ENCODE data around the gene FAM236B.
"Not testable (repeated sequence)": the region's sequence is repeated elsewhere in the genome, so short reads cannot be mapped to it uniquely, and the experiment has no call there.

FAM236B gene
- total RNA-seq: 0 reads per million in 3 experiments

DNA sequence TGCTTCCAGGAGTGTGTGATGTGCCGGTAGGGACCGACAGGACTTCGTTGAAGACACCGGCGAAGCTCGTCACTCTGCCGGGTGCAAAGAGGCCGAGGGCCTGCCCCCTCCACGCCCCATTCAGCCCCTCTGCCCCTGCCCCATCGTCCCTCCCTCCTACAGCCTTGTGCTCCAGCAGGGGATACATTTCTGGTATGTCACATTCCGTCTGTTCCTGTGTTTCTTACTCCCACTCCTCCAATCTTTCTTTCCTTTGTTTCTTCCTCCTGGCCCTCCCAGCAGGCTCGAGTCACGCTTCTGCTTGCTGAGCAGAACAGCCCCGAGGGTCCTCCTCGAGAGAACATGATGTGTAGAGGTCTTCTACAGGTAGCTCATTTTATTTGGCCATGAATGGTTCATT lies at the start of gene FAM236B:
Gene FAM236B, minus strand, starts transcription at position 101 of the 400 bp plus-strand sequence. Its CDS starts 100 bp downstream, at position 1.
- DNase-seq: not testable (repeated sequence)

DNA sequence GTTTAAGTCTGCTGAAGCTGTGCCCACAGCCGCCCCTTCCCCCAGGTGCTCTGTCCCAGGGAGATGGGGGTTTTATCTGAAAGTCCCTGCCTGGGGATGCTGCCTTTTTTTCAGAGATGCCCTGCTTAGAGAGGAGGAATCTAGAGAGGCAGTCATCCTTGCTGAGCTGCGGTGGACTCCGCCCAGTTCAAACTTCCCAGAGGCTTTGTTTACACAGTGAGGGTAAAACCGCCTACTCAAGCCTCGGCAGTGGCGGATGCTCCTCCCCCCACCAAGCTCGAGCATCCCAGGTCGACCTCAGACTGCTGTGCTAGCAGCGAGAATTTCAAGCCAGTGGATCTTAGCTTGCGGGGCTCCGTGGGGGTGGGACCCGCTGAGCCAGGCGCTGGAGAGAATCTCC lies 48.2 kb upstream of the FAM236B start:
- DNase-seq: not testable (repeated sequence)

- DNase-seq: not testable (repeated sequence)
These were observed 25.6 kb upstream of the FAM236B start, which contains the start of gene FAM236D for GRCh38 chrX:72808110-72808509. Gene FAM236D (minus strand): TSS chrX:72808210. CDS start chrX:72808110, 100 bp downstream.

GRCh38 chrX:72790390-72790789 lies 7.9 kb upstream of the FAM236B start:
- not testable (repeated sequence) for DNase-seq

DNA sequence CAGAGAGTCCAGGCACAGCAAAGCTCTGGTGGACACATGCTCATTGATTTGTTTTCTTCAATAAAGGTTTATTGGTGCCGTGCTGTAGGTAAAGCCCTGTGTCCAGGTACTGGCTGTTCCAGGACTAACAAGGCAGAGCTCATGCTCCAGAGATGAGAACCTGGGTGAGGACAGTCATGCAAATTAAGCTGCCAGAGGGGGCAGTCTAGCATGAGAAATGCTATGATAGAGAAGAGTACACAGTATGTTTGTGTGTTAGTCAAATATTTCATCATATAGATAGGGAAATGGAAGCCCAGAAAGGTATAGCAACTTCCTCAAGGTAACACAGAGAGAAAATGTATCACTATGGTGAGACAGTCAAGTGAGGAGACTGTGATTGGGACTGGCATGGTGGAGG lies 5.7 kb upstream of the FAM236B start:
- DNase-seq: not testable (repeated sequence)

- DNase-seq: not testable (repeated sequence)
These were observed 1.5 kb upstream of the FAM236B start for GRCh38 chrX:72783964-72784363.

DNA sequence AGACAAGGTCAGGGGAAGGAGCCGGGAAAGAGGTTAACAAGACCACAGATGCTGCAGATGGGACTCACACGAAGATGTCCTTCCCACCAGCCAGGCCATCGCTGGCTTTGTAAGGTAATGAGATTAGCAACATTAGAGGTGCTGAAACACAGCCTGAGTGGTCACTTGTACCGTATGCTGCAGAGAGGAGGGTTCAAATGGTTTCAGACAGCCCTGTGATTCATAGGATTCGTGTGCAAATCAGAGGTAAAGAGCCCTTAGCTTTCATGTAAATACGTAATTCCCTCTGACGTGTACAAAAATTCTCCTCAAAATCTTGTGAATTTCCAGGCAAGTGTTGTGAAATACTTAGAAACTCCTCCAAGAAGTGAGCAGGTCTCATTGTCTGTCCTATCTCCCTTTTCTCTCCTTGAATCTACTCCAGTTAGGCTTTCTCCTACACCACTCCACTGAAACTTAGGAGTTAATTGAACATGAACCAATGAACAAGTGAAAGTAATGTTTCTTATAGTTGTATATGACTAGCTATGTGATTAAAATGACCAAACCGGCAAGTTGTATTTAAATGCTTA lies 991 bp upstream of the FAM236B start:
- DNase-seq: not testable (repeated sequence)

DNA sequence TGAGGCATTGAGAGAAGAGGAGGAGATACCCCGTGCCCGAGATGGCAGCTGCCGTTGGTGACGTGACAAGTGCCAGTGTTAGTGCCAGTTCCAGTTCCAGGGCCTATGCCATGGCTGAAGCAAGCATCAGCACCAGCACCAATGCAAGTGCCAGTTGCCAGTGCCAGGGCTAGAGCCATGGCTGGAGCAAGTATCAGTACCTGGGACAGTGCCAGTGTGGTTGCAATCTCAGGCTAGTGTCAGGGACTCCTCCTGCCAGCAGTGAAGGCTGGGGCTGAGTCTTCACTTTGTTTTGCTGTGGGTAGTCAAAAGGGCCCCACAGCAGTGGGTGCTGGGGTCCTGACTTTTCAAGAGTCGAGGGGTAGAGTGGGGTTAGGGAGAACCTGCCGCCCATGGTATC lies 4.3 kb downstream of the FAM236B start:
- not testable (repeated sequence) for DNase-seq

DNA sequence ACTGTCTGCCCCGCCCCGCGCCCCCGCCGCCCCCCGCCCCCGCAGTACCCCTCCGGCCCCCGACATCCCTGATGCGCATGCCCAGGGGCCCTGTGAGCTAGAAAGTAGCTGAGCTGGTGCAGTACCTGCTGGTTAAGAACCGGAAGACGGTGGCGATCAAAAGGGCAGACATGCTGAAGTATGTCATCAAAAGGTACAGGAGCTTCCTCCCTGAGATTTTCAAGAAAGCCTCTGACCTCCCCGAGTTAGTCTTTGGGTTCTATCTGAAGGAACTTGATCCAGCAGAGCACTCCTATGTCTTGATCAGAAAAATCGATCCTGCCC lies 5.0 kb downstream of the FAM236B start:
- DNase-seq: not testable (repeated sequence)

DNA sequence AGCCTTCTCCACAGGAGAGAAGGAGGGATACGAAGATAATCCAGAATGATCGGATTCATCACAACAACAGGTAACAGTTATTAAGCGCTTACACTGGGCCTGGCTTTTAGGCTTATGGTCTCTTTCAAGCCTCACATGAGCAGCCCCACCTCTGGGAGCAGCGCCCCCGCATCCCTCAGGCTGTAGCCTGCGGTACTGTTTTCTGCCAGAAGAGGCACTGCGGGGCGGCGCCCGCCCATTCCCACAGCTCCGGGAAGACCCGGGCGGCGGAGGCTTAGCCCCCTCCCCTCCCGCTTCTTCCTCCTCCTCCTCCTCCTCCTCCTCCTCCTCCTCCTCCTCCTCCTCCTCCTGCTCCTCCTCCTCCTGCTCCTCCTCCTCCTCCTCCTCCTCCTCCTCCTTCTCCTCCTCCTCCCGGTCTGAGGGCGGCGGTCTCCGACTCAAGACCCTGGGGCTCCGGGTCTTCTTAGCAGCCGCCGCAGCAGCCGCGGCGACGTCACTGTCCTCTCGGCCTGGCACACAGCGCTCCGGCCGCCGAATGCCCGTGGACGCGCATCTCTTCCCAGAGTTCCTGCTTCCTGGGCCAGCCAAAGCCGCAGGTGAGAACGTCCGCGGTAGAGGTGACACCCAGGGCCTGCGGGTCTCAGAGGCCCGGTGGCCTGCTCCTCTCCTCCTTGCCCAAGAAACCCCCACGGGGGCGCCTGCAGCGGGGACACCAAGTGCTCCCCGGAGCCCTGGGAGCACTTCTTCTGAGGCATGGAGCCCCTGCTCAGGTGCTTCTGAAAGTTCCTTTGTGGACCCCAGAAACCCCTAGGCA lies 5.6 kb downstream of the FAM236B start, which contains the start of gene DMRTC1B:
Gene DMRTC1B, plus strand, starts transcription at position 238 of the 814 bp plus-strand sequence. CDS start 68,246 bp downstream, outside the sequence.
- DNase-seq: not testable (repeated sequence)

DNA sequence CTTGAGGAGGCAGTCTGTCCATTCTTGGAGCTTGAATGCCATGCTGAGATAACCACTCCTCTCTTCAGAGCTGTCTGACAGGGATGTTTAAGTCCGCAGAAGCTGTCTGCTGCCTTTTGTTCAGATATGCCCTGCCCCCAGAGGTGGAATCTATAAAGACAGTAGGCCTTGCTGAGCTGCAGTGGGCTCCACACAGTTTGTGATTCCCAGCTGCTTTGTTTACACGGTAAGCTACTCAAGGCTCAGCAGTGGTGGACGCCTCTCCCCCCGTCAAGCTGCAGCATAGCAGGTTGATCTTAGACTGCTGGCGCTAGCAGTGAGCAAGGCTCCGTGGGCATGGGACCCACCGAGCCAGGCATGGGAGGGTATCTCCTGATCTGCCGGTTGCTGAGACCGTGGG lies 22.0 kb downstream of the FAM236B start:
- DNase-seq: not testable (repeated sequence)

DNA sequence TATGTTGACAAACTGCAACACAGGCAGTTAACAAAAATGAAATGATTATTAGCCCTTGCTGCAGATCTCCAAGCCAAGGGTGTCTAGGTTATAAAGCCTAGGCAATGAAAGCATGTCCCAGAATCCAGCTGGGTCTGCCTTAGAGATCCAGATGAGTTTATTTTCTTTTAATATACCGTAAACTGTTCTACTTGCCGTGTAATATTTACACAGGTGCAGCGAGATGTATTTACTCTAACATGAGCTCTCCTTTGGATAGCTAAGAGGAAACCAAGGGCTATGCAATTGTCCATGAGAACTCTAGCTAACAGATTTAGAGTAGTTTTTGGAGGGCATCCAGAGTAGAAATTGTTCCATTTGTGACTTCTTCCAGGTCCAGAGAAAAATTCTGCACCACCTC lies 33.9 kb downstream of the FAM236B start:
- DNase-seq: not testable (repeated sequence)

DNA sequence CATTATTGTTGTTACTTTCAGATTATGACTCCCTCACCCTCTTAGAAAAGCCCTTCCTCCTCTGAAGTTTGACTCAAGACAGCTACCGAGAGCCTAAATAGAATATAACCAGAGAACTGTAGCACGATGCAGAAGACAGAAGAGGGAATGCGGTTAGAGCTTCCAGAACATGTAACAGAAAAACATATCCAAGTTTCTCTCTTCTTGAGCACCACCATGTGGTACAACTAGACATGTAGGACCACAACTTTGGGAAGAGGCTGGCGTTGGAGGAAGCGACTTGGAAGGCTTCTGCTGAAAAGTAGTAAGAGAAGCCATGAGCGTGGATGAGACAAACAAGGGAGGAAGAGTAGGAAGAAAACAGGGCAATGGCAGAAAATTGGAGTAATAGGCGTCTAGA lies 36.9 kb downstream of the FAM236B start:
- DNase-seq: not testable (repeated sequence)

GRCh38 chrX:72735561-72735960 lies 46.9 kb downstream of the FAM236B start:
- no peak for DNase-seq

- DNase-seq: not testable (repeated sequence)
These were observed 48.8 kb downstream of the FAM236B start for GRCh38 chrX:72733636-72734035.

Measured in central memory CD4-positive, alpha-beta T cell (primary cell).